HUES6 (cell line): ENCODE measurements around the gene SLC7A8.
A peak's percentile ranks its signal among the peaks of the same experiment; 100 is the strongest.

Source experiments
- H3K27ac ChIP-seq: 2 replicates; pipeline ENCODE4 v1.7.0; 2013; ENCODE audit warnings: low read depth, mild to moderate bottlenecking, low read length, inconsistent platforms
- H3K27me3 ChIP-seq: 2 replicates; pipeline ENCODE4 v1.6.1; 2013; ENCODE audit warnings: low read length; ENCODE audit not compliant: control insufficient read depth, insufficient read depth
- H3K36me3 ChIP-seq: 2 replicates; pipeline ENCODE4 v1.6.1; 2013; ENCODE audit warnings: low read length; ENCODE audit not compliant: control insufficient read depth, insufficient read depth
- H3K4me1 ChIP-seq: 2 replicates; pipeline ENCODE4 v1.6.1; 2013; ENCODE audit warnings: low read length; ENCODE audit not compliant: control insufficient read depth, insufficient read depth
- H3K4me3 ChIP-seq: 2 replicates; pipeline ENCODE4 v1.5.1; 2013; ENCODE audit warnings: low read depth, low read length
- H3K9ac ChIP-seq: one replicate; pipeline ENCODE4 v1.6.1; 2013; ENCODE audit warnings: mild to moderate bottlenecking, low read length
- H3K9me3 ChIP-seq: 2 replicates; pipeline ENCODE4 v1.6.1; 2013; ENCODE audit warnings: low read depth, low read length; ENCODE audit not compliant: control insufficient read depth, insufficient read depth

The SLC7A8 gene

GRCh38 chr14:23103581-23103980, 79.9 kb downstream of the SLC7A8 start:
- H3K9ac ChIP-seq = no peak overlapping the region
- H3K4me3 ChIP-seq = no peak overlapping the region
- H3K27ac ChIP-seq = no peak overlapping the region
- H3K27me3 ChIP-seq = no peaks in the 10 kb centered on the region
- H3K9me3 ChIP-seq = 0 out of 2 replicates have a peak, but pooled peaks cover 1% of the 10 kb centered on the region
- H3K4me1 ChIP-seq = peaks cover 42% of the 10 kb centered on the region
- H3K36me3 ChIP-seq = peaks cover 7% of the 10 kb centered on the region; the same call in 1 of the 2 replicates

- no peak overlapping the region for H3K4me3 ChIP-seq
These were observed 80.7 kb downstream of the SLC7A8 start for GRCh38 chr14:23102801-23103200.

GRCh38 chr14:23101986-23102625, 81.4 kb downstream of the SLC7A8 start:
- Histone ChIP-seq H3K9ac (no peak overlapping the region), H3K9me3 (no peaks in the 10 kb centered on the region), H3K36me3 (peaks cover 22% of the 10 kb centered on the region), H3K4me1 (peaks cover 42% of the 10 kb centered on the region), H3K4me3 (no peak overlapping the region), H3K27ac (no peak overlapping the region), H3K27me3 (no peaks in the 10 kb centered on the region)

More at GRCh38 chr14:23102801-23103200, 80.7 kb downstream of the SLC7A8 start:
- Histone ChIP-seq H3K27ac (no peak overlapping the region), H3K9me3 (no peaks in the 10 kb centered on the region), H3K9ac (no peak overlapping the region), H3K4me1 (peaks cover 42% of the 10 kb centered on the region), H3K36me3 (peaks cover 15% of the 10 kb centered on the region), H3K27me3 (no peaks in the 10 kb centered on the region)

GRCh38 chr14:23101213-23101970, 82.1 kb downstream of the SLC7A8 start:
- Histone ChIP-seq H3K27ac (no peak overlapping the region), H3K27me3 (no peaks in the 10 kb centered on the region), H3K9ac (no peak overlapping the region), H3K4me3 (no peak overlapping the region), H3K36me3 (peaks cover 24% of the 10 kb centered on the region), H3K4me1 (peaks cover 37% of the 10 kb centered on the region), H3K9me3 (no peaks in the 10 kb centered on the region)

GRCh38 chr14:23099212-23099861, 84.1 kb downstream of the SLC7A8 start:
- no peak overlapping the region for H3K9ac ChIP-seq
- H3K27ac ChIP-seq = no peak overlapping the region
- peaks cover 24% of the 10 kb centered on the region for H3K36me3 ChIP-seq

GRCh38 chr14:23097786-23098185, 85.7 kb downstream of the SLC7A8 start:
- Histone ChIP-seq H3K4me1 (peaks cover 18% of the 10 kb centered on the region), H3K27me3 (no peaks in the 10 kb centered on the region), H3K4me3 (no peak overlapping the region), H3K36me3 (peaks cover 31% of the 10 kb centered on the region), H3K9ac (no peak overlapping the region), H3K27ac (no peak overlapping the region), H3K9me3 (no peaks in the 10 kb centered on the region)

More at GRCh38 chr14:23099212-23099861, 84.1 kb downstream of the SLC7A8 start:
- H3K4me1 ChIP-seq = peaks cover 22% of the 10 kb centered on the region
- H3K27me3 ChIP-seq = no peaks in the 10 kb centered on the region
- H3K9me3 ChIP-seq = no peaks in the 10 kb centered on the region
- no peak overlapping the region for H3K4me3 ChIP-seq

GRCh38 chr14:23095196-23096108, 88.0 kb downstream of the SLC7A8 start, which contains the start of gene C14orf119:
TSS of gene C14orf119 (plus strand) at chr14:23095505. CDS start at chr14:23097659, 2,154 bp downstream.
- H3K9me3 ChIP-seq = no peaks in the 10 kb centered on the region
- H3K36me3 ChIP-seq = peaks cover 52% of the 10 kb centered on the region
- peak within 1 kb of the TSS; percentile 91 for H3K4me3 ChIP-seq
- H3K9ac ChIP-seq = peak within 1 kb of the TSS; percentile 94
- H3K27ac ChIP-seq = peak within 1 kb of the TSS; percentile 97
- H3K27me3 ChIP-seq = no peaks in the 10 kb centered on the region
- H3K4me1 ChIP-seq = peaks cover 11% of the 10 kb centered on the region

- H3K4me1 ChIP-seq = peaks cover 10% of the 10 kb centered on the region
- no peaks in the 10 kb centered on the region for H3K9me3 ChIP-seq
- H3K27ac ChIP-seq = peak within 1 kb of the TSS; percentile 97
- H3K4me3 ChIP-seq = peak within 1 kb of the TSS; percentile 91
- H3K9ac ChIP-seq = peak within 1 kb of the TSS; percentile 94
- H3K27me3 ChIP-seq = no peaks in the 10 kb centered on the region
- H3K36me3 ChIP-seq = peaks cover 59% of the 10 kb centered on the region
These were observed 88.7 kb downstream of the SLC7A8 start, which contains the start of gene ACIN1 for GRCh38 chr14:23094666-23095195. TSS of gene ACIN1 (minus strand) at chr14:23095136. CDS start at chr14:23095112, 24 bp downstream.

- Histone ChIP-seq H3K4me3 (peak overlapping the region; percentile 91), H3K27ac (peak overlapping the region; percentile 97), H3K4me1 (peaks cover 4% of the 10 kb centered on the region), H3K36me3 (peaks cover 64% of the 10 kb centered on the region), H3K27me3 (no peaks in the 10 kb centered on the region), H3K9ac (peak overlapping the region; percentile 94), H3K9me3 (no peaks in the 10 kb centered on the region)
These were observed 89.3 kb downstream of the SLC7A8 start for GRCh38 chr14:23093991-23094665.
